ENCODE results near the gene DCN.

Gene DCN, protein sequence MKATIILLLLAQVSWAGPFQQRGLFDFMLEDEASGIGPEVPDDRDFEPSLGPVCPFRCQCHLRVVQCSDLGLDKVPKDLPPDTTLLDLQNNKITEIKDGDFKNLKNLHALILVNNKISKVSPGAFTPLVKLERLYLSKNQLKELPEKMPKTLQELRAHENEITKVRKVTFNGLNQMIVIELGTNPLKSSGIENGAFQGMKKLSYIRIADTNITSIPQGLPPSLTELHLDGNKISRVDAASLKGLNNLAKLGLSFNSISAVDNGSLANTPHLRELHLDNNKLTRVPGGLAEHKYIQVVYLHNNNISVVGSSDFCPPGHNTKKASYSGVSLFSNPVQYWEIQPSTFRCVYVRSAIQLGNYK

GRCh38 chr12:91182636-91183455 is at the start of gene DCN:
Gene DCN (minus strand): TSS chr12:91182817. CDS start chr12:91178552, 4,265 bp downstream.
- ATAC-seq (ENCODE audit: insufficient read depth, low read depth), result no peak
- Histone ChIP-seq H2AFZ (ENCODE audit: low read depth, low read length) (no peak within 1 kb of the TSS), H3K4me3 (ENCODE audit: low read depth in 1 of 2, low read length in 2 of 2) (no peak within 1 kb of the TSS), H3K9me3 (ENCODE audit: insufficient read depth, low read length, severe bottlenecking) (no peaks in the 10 kb centered on the region), H4K20me1 (ENCODE audit: insufficient read depth, low read length) (no peaks in the 10 kb centered on the region), H3K4me1 (ENCODE audit: insufficient read depth, low read length) (no peaks in the 10 kb centered on the region), H3K4me2 (ENCODE audit: insufficient read depth, low read length) (no peak within 1 kb of the TSS), H3K27me3 (ENCODE audit: insufficient read depth, low read length, poor library complexity) (peaks cover 3% of the 10 kb centered on the region), H3K9ac (ENCODE audit: low read depth, low read length) (no peak within 1 kb of the TSS), H3K36me3 (ENCODE audit: insufficient read depth, low read length) (no peaks in the 10 kb centered on the region), H3K27ac (ENCODE audit: low read length) (no peak within 1 kb of the TSS), H3K79me2 (ENCODE audit: insufficient read depth, low read length) (no peaks in the 10 kb centered on the region)
- TF ChIP-seq EZH2 (IDR thresholded peaks at IDR 0.05; ENCODE audit: borderline replicate concordance, low read depth, low read length, severe bottlenecking) (no peak), CTCF (IDR thresholded peaks at IDR 0.05; ENCODE audit: borderline replicate concordance, extremely low read depth, low read length, poor library complexity, severe bottlenecking) (no peak)
- no peak for DNase-seq

GRCh38 chr12:91230841-91231240 is 48.2 kb upstream of the DCN start:
- Histone ChIP-seq H3K27ac (ENCODE audit: low read length) (no peak overlapping the region), H3K36me3 (ENCODE audit: insufficient read depth, low read length) (no peaks in the 10 kb centered on the region), H3K79me2 (ENCODE audit: insufficient read depth, low read length) (no peaks in the 10 kb centered on the region), H2AFZ (ENCODE audit: low read depth, low read length) (no peak overlapping the region), H3K9ac (ENCODE audit: low read depth, low read length) (no peak overlapping the region), H3K4me3 (ENCODE audit: low read depth in 1 of 2, low read length in 2 of 2) (no peak overlapping the region), H4K20me1 (ENCODE audit: insufficient read depth, low read length) (no peaks in the 10 kb centered on the region), H3K27me3 (ENCODE audit: insufficient read depth, low read length, poor library complexity) (no peaks in the 10 kb centered on the region), H3K4me1 (ENCODE audit: insufficient read depth, low read length) (no peaks in the 10 kb centered on the region), H3K4me2 (ENCODE audit: insufficient read depth, low read length) (no peak overlapping the region), H3K9me3 (ENCODE audit: insufficient read depth, low read length, severe bottlenecking) (no peaks in the 10 kb centered on the region)
- ATAC-seq (ENCODE audit: insufficient read depth, low read depth) (no peak), DNase-seq (no peak)
- TF ChIP-seq EZH2 (IDR thresholded peaks at IDR 0.05; ENCODE audit: borderline replicate concordance, low read depth, low read length, severe bottlenecking), result no peak

- H3K4me1 ChIP-seq (ENCODE audit: insufficient read depth, low read length), result no peaks in the 10 kb centered on the region
- no peaks in the 10 kb centered on the region for H4K20me1 ChIP-seq (ENCODE audit: insufficient read depth, low read length)
- TF ChIP-seq CTCF (IDR thresholded peaks at IDR 0.05; ENCODE audit: borderline replicate concordance, extremely low read depth, low read length, poor library complexity, severe bottlenecking), result no peak
- TF ChIP-seq EZH2 (IDR thresholded peaks at IDR 0.05; ENCODE audit: borderline replicate concordance, low read depth, low read length, severe bottlenecking), result no peak
- H3K9me3 ChIP-seq (ENCODE audit: insufficient read depth, low read length, severe bottlenecking), result no peaks in the 10 kb centered on the region
- H3K27ac ChIP-seq (ENCODE audit: low read length), result no peak overlapping the region
- no peaks in the 10 kb centered on the region for H3K27me3 ChIP-seq (ENCODE audit: insufficient read depth, low read length, poor library complexity)
- H3K4me3 ChIP-seq (ENCODE audit: low read depth in 1 of 2, low read length in 2 of 2), result no peak overlapping the region
- H3K36me3 ChIP-seq (ENCODE audit: insufficient read depth, low read length), result no peaks in the 10 kb centered on the region
- DNase-seq (no peak), ATAC-seq (ENCODE audit: insufficient read depth, low read depth) (no peak)
- no peak overlapping the region for H3K4me2 ChIP-seq (ENCODE audit: insufficient read depth, low read length)
- H2AFZ ChIP-seq (ENCODE audit: low read depth, low read length), result no peak overlapping the region
- no peak overlapping the region for H3K9ac ChIP-seq (ENCODE audit: low read depth, low read length)
- no peaks in the 10 kb centered on the region for H3K79me2 ChIP-seq (ENCODE audit: insufficient read depth, low read length)
Measured at GRCh38 chr12:91226951-91227350, 44.3 kb upstream of the DCN start.

DNA sequence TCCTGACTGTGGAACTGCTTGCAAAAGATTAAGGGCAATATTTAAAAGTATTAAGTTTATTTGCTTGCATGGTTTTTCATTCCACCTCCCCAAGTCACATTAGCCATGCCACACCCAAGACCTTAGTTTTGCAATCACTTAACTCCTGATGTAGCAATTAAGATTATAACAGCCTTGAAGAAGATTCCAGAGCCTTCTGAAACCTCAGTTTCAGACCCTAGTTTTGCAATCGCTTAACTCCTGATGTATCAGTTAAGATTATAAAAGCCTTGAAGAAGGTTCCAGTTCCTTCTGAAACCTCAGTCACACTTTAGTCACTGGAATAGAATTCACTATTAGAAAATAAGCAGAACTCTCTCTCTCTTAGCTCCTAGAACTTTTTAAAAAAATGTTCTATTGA is 42.7 kb upstream of the DCN start:
- H3K4me3 ChIP-seq (ENCODE audit: low read depth in 1 of 2, low read length in 2 of 2), result no peak overlapping the region
- H3K9me3 ChIP-seq (ENCODE audit: insufficient read depth, low read length, severe bottlenecking), result no peaks in the 10 kb centered on the region
- no peak for DNase-seq
- no peak overlapping the region for H3K27ac ChIP-seq (ENCODE audit: low read length)
- ATAC-seq (ENCODE audit: insufficient read depth, low read depth), result no peak
- no peak overlapping the region for H3K9ac ChIP-seq (ENCODE audit: low read depth, low read length)
- no peak overlapping the region for H3K4me2 ChIP-seq (ENCODE audit: insufficient read depth, low read length)
- TF ChIP-seq EZH2 (IDR thresholded peaks at IDR 0.05; ENCODE audit: borderline replicate concordance, low read depth, low read length, severe bottlenecking), result no peak
- TF ChIP-seq CTCF (IDR thresholded peaks at IDR 0.05; ENCODE audit: borderline replicate concordance, extremely low read depth, low read length, poor library complexity, severe bottlenecking), result no peak
- H3K4me1 ChIP-seq (ENCODE audit: insufficient read depth, low read length), result no peaks in the 10 kb centered on the region
- H3K36me3 ChIP-seq (ENCODE audit: insufficient read depth, low read length), result no peaks in the 10 kb centered on the region
- H3K79me2 ChIP-seq (ENCODE audit: insufficient read depth, low read length), result no peaks in the 10 kb centered on the region
- no peaks in the 10 kb centered on the region for H3K27me3 ChIP-seq (ENCODE audit: insufficient read depth, low read length, poor library complexity)
- no peaks in the 10 kb centered on the region for H4K20me1 ChIP-seq (ENCODE audit: insufficient read depth, low read length)
- H2AFZ ChIP-seq (ENCODE audit: low read depth, low read length), result no peak overlapping the region
